Dedifferentiated amniotic fluid mesenchymal stem cell (primary cell): ENCODE measurements around the gene SLITRK1.

Source experiments
- DNase-seq: peaks from one replicate; pipeline ENCODE4 v3.0.0-alpha.2; 2016; ENCODE audit errors: extremely low spot score

Gene SLITRK1, protein sequence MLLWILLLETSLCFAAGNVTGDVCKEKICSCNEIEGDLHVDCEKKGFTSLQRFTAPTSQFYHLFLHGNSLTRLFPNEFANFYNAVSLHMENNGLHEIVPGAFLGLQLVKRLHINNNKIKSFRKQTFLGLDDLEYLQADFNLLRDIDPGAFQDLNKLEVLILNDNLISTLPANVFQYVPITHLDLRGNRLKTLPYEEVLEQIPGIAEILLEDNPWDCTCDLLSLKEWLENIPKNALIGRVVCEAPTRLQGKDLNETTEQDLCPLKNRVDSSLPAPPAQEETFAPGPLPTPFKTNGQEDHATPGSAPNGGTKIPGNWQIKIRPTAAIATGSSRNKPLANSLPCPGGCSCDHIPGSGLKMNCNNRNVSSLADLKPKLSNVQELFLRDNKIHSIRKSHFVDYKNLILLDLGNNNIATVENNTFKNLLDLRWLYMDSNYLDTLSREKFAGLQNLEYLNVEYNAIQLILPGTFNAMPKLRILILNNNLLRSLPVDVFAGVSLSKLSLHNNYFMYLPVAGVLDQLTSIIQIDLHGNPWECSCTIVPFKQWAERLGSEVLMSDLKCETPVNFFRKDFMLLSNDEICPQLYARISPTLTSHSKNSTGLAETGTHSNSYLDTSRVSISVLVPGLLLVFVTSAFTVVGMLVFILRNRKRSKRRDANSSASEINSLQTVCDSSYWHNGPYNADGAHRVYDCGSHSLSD

DNA sequence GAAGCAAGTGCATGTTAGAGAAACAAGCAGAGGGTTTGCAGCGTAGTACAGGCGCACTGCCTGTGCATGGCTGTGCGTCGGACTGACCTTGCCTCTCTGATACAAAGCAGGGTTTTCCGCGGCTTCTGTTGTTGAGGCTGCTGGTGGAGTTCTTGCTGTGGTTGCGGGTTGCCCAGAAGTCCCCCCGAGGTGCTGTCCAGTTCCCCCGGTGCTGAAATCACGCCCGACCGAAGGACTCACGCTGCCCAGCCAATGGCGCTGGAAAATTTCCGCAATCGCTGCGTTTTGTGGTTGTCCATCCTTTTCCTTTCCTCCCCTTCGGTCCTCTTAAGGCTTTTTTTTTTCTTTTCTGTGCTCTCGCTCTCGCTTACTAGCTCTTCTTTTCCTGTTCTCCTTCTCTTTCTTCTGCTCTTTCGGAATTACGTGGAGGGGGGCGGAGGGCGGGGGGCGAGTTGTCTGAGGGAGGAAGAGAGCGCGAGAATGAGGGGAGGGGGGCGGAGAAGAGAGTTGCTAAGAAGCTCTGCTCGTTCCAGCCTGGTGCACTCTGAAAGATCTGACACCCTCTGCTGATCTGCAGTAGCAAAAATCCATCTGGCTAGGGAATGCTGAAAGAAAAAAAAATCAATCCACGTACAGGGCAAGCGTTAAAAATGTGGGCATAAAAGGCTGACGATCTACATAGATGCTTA, at the start of gene SLITRK1:
Gene SLITRK1, minus strand, starts transcription at position 558 of the 689 bp plus-strand sequence. CDS start 967 bp downstream, outside the sequence.
- DNase-seq, result peak; percentile 59

DNA sequence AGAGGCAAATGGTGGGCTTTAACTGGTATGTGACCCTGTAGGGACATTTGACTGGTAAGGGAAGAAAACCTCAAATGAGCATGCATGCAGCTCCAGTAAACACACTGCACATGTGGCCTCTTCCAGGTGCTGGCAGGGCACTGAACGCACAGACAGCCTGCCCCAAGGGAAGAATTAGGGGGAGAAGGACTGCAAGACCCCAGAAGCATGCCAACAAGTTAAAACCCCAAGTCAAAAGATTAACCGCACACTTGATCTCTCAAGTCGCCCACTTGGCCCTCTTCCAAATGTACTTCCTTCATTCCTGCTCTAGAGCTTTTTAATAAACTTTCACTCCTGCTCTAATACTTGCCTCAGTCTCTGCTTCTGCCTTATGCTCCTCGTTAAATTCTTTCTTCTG, 46.9 kb upstream of the SLITRK1 start:
- DNase-seq, result no peak

DNA sequence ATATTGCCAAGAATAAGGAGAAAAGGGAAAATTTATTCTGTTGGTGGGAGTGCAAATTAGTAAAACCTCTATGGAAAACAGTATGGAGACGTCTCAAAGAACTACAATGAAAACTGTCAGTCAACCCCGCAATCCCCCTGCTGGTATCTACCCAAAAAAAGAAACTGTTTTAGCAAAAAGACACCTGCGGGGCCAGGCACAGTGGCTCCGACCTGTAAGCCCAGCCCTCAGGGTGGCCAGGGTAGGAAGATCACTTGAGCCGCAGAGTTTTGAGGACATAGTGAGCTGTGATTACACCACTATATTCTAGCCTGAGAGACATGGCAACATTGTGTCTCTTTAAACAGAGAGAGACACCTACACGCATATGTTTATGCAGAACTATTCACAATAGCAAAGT, 37.5 kb upstream of the SLITRK1 start:
- no peak for DNase-seq

DNA sequence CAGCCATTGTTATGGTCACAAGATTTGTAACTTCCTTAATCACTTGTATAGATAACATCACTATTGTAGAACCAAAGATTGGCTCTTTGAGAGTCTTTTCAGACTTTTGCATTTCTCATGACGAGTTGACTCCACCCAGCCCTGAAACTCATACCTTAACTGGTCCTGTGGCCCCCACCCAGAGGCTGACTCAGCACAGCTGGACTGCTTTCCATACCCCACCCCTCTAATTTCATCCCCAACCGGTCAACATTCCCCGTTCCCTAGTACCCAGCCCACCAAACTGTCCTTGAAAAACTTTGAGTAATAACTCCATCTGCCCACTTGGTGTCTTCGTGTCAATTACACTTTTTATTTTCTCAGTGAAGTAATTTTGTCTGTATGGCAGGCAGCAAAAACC, 32.1 kb upstream of the SLITRK1 start:
- DNase-seq, result no peak

DNA sequence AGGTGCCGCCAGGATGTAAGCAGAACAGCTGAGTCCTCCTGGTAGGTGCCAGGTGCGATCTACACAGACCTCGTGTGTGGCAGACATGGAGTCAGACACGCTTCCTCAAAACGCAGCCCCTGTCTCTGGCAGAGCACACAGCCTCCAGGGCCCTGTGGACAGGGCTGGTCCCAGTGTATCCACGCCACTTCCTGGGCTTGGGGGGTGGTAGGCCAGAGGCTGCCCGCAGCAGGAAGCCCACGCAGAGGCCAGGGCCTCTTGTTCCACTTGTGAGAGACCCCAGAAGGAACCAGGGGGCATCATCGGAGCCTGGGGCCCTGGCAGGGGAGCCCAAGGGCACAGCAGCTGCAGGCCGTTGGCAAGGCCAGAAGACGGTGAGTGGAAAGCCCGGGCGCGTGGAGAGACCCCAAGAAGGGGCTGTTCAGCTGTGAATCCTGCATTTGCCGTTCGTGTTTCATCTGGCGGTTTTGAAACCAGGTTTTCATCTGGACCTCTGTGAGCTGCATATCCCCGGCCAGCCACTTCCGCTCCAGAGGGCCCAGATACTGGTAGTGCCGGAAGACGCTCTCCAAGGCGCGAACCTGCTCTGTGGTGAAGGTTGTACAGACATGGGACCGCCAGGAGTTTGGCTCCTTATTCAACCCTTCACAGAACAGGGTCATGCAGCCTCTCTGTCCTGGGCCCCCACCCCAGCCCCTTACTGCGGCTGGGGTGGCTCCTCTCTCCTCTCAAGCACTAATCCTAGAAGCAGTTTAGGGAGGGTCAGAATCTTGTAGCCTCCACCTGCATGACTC, 25.1 kb upstream of the SLITRK1 start:
- no peak for DNase-seq

DNA sequence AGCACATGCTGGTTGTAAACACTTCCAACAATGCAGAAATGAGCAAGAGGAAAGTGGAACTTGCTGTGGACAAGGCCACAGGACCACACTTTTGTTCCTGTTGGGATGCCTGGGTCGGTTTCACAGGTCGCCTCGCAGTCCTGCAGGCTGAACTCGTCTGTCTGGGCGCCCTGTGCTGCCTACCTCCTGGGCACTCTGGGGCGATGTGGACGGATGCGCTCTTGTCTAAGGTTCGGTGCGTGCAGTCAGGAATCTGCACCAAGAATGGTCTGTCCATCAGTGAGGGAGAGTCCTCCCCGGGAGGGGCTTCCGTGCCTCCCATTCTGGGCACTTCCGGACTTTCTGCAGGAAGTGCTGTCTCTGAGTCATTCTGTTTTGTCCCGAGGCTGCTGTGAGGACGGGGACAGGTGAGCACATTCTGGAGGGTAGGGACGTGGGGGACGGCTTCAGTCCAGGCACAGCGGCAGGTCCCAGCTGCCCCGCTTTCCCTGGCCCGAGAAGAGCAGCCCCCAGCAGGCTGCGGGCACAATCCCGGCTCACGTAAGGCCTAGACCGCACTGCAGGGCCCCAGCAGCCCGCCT, 24.1 kb upstream of the SLITRK1 start:
- no peak for DNase-seq

DNA sequence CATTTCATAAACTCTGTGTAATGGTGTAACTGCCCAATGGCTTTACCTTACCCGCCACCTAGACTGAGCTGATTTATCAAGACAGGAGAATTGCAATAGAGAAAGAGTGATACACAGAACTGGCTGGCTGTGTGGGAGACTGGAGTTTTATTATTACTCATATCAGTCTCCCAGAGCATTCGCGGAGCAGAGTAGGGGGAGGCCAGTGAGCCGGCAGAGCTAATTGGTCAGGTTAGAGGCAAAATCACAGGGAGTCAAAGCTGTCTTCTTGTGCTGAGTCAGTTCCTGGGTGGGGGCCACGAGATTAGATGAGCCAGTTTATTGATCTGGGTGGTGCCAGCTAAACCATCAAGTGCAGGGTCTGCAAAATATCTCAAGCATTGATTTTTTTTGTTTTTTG, 23.4 kb upstream of the SLITRK1 start:
- no peak for DNase-seq

DNA sequence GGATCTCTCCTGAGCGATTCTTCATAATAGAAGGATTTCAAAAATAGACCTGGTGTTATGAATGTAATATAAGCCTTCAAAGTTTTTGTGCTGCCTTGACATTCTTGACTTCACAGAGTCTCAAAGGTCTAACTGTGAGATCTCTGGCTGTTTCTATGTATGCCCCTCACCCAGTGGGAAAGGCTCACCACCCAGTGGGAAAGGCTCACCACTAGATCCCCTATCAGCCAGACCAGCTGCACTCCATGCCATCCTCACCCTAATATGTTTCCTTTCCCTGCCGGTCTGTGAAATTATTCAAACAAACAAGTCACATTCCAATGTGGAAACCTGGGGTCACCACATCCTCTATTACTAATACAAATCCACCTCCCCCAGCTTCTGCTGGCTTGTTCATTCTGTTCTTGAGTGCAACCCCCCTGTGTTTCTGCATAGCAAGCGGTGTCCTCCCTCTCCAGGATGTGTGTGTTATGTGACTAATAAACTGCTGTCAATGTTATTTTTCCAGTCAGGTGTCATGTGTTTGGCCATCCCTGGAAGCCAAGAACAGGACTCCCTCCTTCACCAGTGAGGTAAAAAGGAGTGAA, 13.8 kb upstream of the SLITRK1 start:
- DNase-seq, result no peak

DNA sequence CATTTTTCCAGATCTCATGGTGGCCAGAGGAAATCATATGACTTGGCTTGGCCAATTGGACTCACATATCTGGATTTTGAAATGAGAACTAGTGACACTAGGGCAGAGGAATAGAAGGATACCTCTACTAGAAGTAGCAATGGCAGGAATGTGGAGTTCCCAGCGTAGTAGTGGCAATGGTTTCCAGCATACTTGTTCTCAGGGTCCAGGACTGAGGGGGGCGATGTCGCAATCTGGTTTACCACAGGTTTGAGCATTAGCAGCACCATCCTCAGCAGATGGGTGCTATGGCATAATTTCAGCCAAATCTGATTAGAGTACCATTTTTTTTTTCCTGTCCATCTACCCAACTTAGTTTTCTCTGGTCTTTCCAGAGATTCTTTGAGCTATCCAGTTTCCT, 8.1 kb upstream of the SLITRK1 start:
- DNase-seq, result no peak

DNA sequence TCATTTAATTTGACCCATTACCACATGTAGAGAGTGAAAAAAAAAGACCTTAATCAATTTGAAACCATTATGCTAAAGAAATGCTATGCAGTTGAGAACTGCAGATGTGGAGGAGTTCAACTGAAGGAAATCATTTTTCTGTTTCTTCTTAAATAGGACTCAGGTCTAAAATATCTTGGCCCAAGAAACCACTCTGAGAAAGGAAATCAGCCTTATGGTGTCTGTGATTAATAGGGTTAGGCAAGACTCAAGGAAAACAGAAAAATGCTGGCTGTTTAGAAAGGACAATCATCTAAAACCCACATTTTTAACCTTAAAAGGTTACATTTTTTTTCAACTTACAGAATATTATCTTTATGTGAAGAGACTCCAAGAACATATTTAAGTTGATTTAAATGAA, 1.9 kb upstream of the SLITRK1 start:
- no peak for DNase-seq

DNA sequence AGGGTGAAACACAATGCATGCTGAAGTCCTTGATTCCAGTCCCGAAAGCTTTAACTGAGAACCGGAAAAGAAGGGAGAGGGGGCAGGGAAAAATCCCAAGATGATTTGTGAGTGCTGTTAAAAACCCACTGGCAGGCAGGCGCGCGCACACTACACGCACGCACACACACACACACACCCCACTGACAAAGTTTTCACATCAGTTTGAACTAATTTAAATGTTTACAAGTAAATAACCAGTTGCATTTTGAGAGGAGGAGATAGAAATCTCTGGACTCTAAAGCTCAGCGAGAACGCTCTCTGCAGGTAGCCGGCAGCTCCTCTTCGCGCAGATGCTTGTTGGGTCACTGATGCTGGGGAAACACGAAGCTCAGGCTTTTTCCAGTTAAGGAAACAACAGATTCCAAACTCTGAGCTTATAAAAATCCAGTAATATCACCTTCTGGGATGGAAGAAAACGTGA, 818 bp upstream of the SLITRK1 start:
- no peak for DNase-seq

DNA sequence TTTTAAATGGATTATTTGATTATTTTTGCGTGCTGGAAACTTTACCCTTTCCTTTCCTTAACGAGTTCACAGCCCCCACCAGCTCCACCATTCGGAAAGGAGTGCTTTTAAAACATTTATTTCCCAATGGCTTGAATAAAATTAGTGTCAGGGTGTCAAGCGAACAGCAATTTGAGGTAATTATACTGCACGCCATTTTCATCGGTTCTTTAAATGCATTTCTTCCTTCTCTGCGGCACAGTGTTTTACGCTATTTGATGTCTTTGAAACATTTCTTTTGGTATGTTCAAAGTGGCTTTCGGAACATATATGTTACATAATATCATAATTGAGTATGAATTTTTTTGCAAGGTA, 309 bp upstream of the SLITRK1 start:
- no peak for DNase-seq

DNA sequence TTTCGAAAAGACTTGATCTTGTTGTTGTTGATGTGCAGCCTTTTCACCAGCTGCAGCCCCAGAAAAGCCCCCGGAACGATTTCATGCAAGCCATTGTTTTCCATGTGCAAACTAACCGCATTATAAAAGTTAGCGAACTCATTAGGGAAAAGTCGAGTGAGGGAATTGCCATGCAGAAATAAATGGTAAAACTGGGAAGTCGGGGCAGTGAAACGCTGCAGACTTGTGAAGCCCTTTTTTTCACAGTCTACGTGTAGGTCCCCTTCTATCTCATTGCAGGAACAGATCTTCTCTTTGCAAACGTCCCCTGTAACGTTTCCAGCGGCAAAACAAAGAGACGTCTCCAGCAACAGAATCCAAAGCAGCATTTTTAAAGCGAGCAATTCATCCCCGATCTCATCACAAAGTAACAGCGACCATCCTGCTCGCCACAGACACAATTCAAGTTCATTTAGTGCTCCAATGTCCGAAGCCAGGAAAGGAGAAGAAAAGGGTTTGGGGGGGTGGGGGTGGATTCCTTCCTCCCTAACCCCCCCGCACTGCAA, 1.1 kb downstream of the SLITRK1 start:
- no peak for DNase-seq

DNA sequence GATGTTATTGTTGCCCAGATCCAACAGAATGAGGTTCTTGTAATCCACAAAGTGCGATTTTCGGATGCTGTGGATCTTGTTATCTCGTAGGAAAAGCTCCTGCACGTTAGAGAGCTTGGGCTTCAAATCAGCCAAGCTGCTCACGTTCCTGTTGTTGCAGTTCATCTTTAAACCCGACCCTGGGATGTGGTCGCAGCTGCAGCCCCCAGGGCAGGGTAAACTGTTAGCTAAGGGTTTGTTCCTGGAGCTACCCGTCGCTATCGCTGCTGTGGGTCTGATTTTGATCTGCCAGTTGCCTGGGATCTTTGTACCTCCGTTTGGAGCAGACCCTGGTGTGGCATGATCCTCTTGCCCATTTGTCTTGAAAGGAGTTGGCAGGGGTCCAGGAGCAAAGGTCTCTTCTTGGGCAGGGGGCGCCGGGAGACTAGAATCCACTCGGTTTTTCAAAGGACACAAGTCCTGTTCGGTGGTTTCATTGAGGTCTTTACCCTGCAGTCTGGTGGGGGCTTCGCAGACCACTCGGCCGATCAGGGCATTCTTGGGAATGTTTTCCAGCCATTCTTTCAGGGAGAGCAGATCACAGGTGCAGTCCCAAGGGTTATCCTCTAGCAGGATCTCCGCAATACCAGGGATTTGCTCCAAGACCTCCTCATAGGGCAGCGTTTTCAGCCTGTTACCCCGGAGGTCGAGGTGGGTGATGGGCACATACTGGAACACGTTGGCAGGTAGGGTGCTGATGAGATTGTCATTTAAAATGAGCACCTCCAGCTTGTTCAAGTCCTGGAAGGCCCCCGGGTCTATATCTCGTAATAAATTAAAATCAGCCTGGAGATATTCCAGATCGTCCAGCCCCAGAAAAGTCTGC, 1.8 kb downstream of the SLITRK1 start:
- DNase-seq, result no peak

DNA sequence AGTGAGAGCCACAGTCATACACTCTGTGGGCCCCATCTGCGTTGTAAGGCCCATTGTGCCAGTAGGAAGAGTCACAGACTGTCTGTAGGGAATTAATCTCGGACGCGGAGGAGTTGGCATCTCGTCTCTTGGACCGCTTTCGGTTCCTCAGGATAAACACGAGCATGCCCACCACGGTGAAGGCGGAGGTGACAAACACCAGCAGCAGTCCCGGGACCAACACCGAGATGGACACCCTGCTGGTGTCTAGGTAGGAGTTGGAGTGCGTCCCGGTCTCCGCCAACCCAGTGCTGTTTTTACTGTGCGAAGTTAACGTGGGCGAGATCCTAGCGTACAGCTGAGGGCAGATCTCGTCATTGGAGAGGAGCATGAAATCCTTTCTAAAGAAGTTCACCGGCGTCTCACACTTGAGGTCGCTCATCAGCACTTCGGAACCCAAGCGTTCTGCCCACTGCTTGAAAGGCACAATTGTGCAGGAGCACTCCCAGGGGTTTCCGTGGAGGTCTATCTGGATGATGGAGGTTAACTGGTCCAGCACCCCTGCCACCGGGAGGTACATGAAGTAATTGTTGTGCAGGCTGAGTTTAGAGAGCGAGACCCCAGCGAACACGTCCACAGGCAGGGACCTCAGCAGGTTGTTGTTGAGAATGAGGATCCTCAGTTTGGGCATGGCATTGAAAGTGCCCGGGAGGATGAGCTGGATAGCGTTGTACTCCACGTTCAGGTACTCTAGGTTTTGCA, 2.7 kb downstream of the SLITRK1 start:
- DNase-seq, result no peak

DNA sequence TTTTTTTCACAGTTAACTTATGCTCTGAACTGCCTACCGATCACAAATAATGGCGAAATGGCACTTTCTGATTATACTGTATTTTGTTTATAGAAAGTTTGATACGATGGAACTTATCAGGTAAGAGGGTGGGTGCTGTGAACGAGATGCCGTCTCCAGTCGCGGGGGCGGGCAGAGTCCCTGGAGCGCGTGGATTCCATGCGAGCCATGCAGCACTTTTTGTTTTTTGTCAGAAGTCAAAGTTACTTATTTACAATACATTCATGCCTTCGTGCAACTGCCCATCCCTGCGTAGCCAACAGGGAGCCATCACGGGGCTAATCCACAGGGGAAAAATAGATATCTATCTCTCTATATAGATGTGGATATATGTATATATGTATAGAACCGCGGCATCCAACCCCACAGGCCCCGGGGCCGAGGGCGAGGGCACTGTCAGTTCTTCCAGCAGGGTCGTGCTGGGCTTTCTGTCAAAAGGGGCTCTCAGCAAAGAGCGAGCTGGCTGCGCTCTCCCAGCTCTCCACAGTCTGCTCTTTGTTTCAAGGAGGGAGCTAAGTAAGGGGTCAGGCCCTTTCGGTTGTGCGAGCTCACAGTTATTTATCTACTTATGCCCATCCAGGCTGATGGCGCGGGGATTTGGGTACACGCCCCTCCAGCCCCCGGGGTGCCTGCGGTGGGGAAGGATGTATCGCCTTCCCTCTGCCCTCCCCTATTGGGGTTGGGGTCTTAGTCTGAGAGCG, 3.4 kb downstream of the SLITRK1 start:
- DNase-seq, result no peak

DNA sequence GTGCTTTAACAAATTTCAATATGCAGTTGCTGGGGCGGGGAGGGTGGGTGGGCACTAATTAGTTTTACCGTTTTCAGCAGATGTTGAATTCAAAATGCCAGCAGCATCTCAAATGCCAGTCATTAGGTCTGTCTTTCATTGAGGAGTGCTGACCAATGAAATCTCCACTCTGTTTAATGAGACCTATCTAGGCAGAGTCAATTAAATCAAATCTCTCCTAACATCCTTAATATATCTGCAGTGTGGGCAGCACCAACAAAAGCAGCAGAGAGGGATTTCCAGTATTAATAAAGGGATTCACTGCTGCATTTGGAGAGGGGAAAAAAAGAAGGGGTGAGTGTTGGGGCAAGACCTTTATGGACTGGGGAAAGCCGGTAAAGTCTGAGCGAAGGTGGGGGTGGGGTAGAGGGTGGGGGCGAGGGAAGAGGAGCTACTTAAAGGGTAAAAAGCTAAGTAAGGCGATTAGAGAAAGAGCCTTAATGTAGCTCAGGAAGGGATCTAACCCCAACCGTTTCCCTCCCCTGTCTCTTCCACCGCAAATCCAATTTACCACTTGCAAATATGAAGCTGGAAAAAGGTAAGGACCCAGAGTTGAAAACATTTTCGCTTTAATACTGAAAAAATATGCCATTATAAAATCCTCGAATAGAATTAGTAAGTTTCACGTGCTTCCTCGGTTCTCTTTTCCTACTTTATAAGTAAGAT, 4.5 kb downstream of the SLITRK1 start:
- DNase-seq, result no peak

DNA sequence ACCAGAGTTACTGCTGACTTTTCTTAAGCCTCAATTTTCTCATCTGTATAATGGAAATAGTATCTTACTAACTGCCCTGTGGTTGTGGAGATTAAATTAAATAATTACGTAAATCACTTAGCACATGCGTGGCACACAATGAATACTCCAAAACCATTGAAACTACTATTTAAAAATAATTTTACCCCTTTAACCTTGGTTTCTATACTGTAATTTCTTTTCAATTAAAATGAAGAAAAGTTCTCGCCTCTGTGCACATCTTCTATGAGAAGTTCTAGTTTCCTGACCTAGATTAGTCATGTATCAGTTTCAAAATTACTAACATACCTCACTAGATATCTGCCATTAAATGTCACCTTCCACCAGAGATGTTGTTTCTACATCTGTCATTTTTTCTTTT, 5.7 kb downstream of the SLITRK1 start:
- no peak for DNase-seq
